DND-41 (cell line): ENCODE results near the gene FARSB.

Source experiments
- ATAC-seq: fragments of 200-7000 bp; cut with Tn5 transposase; 3 replicates; pipeline ENCODE4 v1.9.1; 2021; ENCODE audit warnings: low read depth; ENCODE audit not compliant: insufficient read depth
- DNase-seq: peaks from one replicate; pipeline ENCODE4 v3.0.0-alpha.2; 2020
- H2AFZ ChIP-seq: 2 replicates; pipeline ENCODE4 v1.6.0; 2012; ENCODE audit warnings: low read depth, low read length
- H3K27ac ChIP-seq: 2 replicates; pipeline ENCODE4 v1.5.1; 2012; ENCODE audit warnings: low read length, inconsistent platforms
- H3K27me3 ChIP-seq: fragments of 200-600 bp; sonication (generic); 2 replicates; pipeline ENCODE4 v1.6.0; 2012; ENCODE audit warnings: low read length, mild to moderate bottlenecking, inconsistent platforms; ENCODE audit not compliant: insufficient read depth, poor library complexity
- H3K36me3 ChIP-seq: 2 replicates; pipeline ENCODE4 v1.5.1; 2012; ENCODE audit warnings: low read length, inconsistent platforms; ENCODE audit not compliant: insufficient read depth
- H3K4me1 ChIP-seq: 2 replicates; pipeline ENCODE4 v1.5.1; 2012; ENCODE audit warnings: mild to moderate bottlenecking, low read length; ENCODE audit not compliant: insufficient read depth
- H3K4me2 ChIP-seq: 2 replicates; pipeline ENCODE4 v1.6.0; 2012; ENCODE audit warnings: mild to moderate bottlenecking, moderate library complexity, low read length, inconsistent platforms; ENCODE audit not compliant: insufficient read depth
- H3K4me3 ChIP-seq, 2 experiments: fragments of 200-600 bp in 1 of 2; shearing (Covaris generic) in 1 of 2; 2 replicates each; pipeline ENCODE4 v1.5.1; 2012 to 2016; ENCODE audit warnings: inconsistent platforms in 2 of 2, low read length in 2 of 2, mild to moderate bottlenecking in 2 of 2, low read depth in 1 of 2, moderate library complexity in 1 of 2
- H3K79me2 ChIP-seq: 2 replicates; pipeline ENCODE4 v1.6.0; 2012; ENCODE audit warnings: low read length, inconsistent platforms; ENCODE audit not compliant: insufficient read depth
- H3K9ac ChIP-seq: 2 replicates; pipeline ENCODE4 v1.6.0; 2012; ENCODE audit warnings: low read depth, mild to moderate bottlenecking, inconsistent platforms, low read length, moderate library complexity
- H3K9me3 ChIP-seq: 2 replicates; pipeline ENCODE4 v1.5.1; 2012; ENCODE audit warnings: low read length, moderate library complexity, mild to moderate bottlenecking, inconsistent platforms; ENCODE audit not compliant: insufficient read depth, severe bottlenecking
- H4K20me1 ChIP-seq: 2 replicates; pipeline ENCODE4 v1.6.0; 2012; ENCODE audit warnings: low read length; ENCODE audit not compliant: insufficient read depth
- CTCF ChIP-seq: IDR thresholded peaks from 2 replicates; pipeline ENCODE4 v1.5.1; 2012; ENCODE audit warnings: borderline replicate concordance, low read length, moderate library complexity, mild to moderate bottlenecking; ENCODE audit not compliant: poor library complexity, severe bottlenecking; ENCODE audit errors: extremely low read depth
- EZH2 ChIP-seq: IDR thresholded peaks from 3 replicates; pipeline ENCODE4 v1.6.1; 2012; ENCODE audit warnings: borderline replicate concordance, low read depth, mild to moderate bottlenecking, moderate library complexity, low read length, inconsistent platforms; ENCODE audit not compliant: severe bottlenecking

The FARSB gene

DNA sequence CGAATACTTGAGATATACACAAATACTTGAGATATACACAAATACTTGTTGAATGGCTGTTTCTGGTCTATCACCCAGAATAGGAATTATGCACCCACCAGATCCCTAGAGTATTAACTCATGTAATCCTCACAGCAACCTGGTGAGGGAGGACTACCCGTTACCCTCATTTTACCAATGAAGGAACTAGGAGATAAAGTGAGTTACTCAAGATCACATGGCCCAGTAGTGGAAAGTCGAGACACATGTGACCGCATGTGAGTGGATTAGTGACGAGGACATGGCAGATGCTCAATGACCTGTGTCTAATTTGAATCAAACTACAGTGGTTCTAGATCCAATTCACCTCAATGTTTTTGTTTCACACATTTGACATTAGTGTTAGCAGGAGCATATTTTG is 18.0 kb upstream of the FARSB start:
- no peak for TF ChIP-seq EZH2
- TF ChIP-seq CTCF = no peak
- no peak overlapping the region for H3K4me2 ChIP-seq
- no peaks in the 10 kb centered on the region for H3K4me1 ChIP-seq

GRCh38 chr2:222673273-222673672 is 17.4 kb upstream of the FARSB start:
- ATAC-seq = no peak

More for the DNA sequence above, 18.0 kb upstream of the FARSB start:
- Histone ChIP-seq H3K4me3 (no peak overlapping the region), H3K27me3 (peaks cover 7% of the 10 kb centered on the region), H3K79me2 (no peaks in the 10 kb centered on the region), H2AFZ (no peak overlapping the region), H3K9me3 (no peaks in the 10 kb centered on the region), H3K36me3 (no peaks in the 10 kb centered on the region), H3K9ac (no peak overlapping the region), H3K27ac (no peak overlapping the region), H4K20me1 (no peaks in the 10 kb centered on the region)
- no peak for ATAC-seq
- no peak for DNase-seq

GRCh38 chr2:222672068-222672401 is 16.1 kb upstream of the FARSB start:
- H3K36me3 ChIP-seq = no peaks in the 10 kb centered on the region
- no peak overlapping the region for H3K4me3 ChIP-seq
- H3K27ac ChIP-seq = no peak overlapping the region
- no peaks in the 10 kb centered on the region for H3K79me2 ChIP-seq
- DNase-seq (no peak), ATAC-seq (no peak)
- no peak overlapping the region for H3K9ac ChIP-seq
- no peak overlapping the region for H2AFZ ChIP-seq
- no peak overlapping the region for H3K4me2 ChIP-seq
- H3K27me3 ChIP-seq = no peaks in the 10 kb centered on the region
- TF ChIP-seq CTCF (no peak), EZH2 (no peak)
- no peaks in the 10 kb centered on the region for H3K9me3 ChIP-seq
- H3K4me1 ChIP-seq = no peaks in the 10 kb centered on the region
- H4K20me1 ChIP-seq = no peaks in the 10 kb centered on the region

More at GRCh38 chr2:222673273-222673672, 17.4 kb upstream of the FARSB start:
- Histone ChIP-seq H3K9ac (no peak overlapping the region), H3K9me3 (no peaks in the 10 kb centered on the region), H3K79me2 (no peaks in the 10 kb centered on the region), H2AFZ (no peak overlapping the region), H3K4me2 (no peak overlapping the region), H3K4me1 (no peaks in the 10 kb centered on the region), H3K27me3 (peaks cover 7% of the 10 kb centered on the region), H3K27ac (no peak overlapping the region), H4K20me1 (no peaks in the 10 kb centered on the region), H3K36me3 (no peaks in the 10 kb centered on the region), H3K4me3 (no peak overlapping the region)
- TF ChIP-seq CTCF = no peak
- no peak for DNase-seq

GRCh38 chr2:222671259-222672067 is 15.6 kb upstream of the FARSB start, which contains the start of gene MOGAT1:
TSS of gene MOGAT1 (plus strand) at chr2:222671658. CDS start at chr2:222671786, 128 bp downstream.
- no peaks in the 10 kb centered on the region for H4K20me1 ChIP-seq
- no peak within 1 kb of the TSS for H3K27ac ChIP-seq
- no peaks in the 10 kb centered on the region for H3K27me3 ChIP-seq
- H3K4me3 ChIP-seq = no peak within 1 kb of the TSS
- TF ChIP-seq CTCF = no peak
- H3K79me2 ChIP-seq = no peaks in the 10 kb centered on the region
- H3K9ac ChIP-seq = no peak within 1 kb of the TSS
- no peaks in the 10 kb centered on the region for H3K4me1 ChIP-seq
- no peaks in the 10 kb centered on the region for H3K9me3 ChIP-seq
- no peak within 1 kb of the TSS for H2AFZ ChIP-seq
- DNase-seq (no peak), ATAC-seq (no peak)
- no peaks in the 10 kb centered on the region for H3K36me3 ChIP-seq
- no peak within 1 kb of the TSS for H3K4me2 ChIP-seq
